NCI-H82 (cell line): Measurements from ENCODE around the gene SMTNL1.

Experiments used
- DNase-seq: peaks from one replicate; lab custom pipeline; 2025; lab: John Stamatoyannopoulos, UW

The SMTNL1 gene

GRCh38 chr11:57536947-57537619, at the start of gene SMTNL1:
TSS of gene SMTNL1 (plus strand) at chr11:57537595. CDS start at chr11:57542643, 5,048 bp downstream.
- DNase-seq = peak; percentile 60

GRCh38 chr11:57487920-57488659, 49.3 kb upstream of the SMTNL1 start:
- no peak for DNase-seq

- no peak for DNase-seq
Measured at GRCh38 chr11:57490456-57491248, 46.7 kb upstream of the SMTNL1 start.

GRCh38 chr11:57491371-57492061, 45.9 kb upstream of the SMTNL1 start:
- peak; percentile 59 for DNase-seq

GRCh38 chr11:57493507-57494503, 43.6 kb upstream of the SMTNL1 start:
- DNase-seq = peak; percentile 79

- peak; percentile 76 for DNase-seq
Measured at GRCh38 chr11:57496109-57496820, 41.1 kb upstream of the SMTNL1 start.

GRCh38 chr11:57497303-57498247, 39.8 kb upstream of the SMTNL1 start:
- no peak for DNase-seq

- DNase-seq = no peak
Measured at GRCh38 chr11:57498540-57498939, 38.9 kb upstream of the SMTNL1 start.

- DNase-seq = peak; percentile 97
Measured at GRCh38 chr11:57499413-57499982, 37.9 kb upstream of the SMTNL1 start.

GRCh38 chr11:57499983-57500461, 37.4 kb upstream of the SMTNL1 start:
- no peak for DNase-seq

- DNase-seq = no peak
Measured at GRCh38 chr11:57500515-57500914, 36.9 kb upstream of the SMTNL1 start.

GRCh38 chr11:57500926-57501325, 36.5 kb upstream of the SMTNL1 start:
- DNase-seq = no peak

GRCh38 chr11:57501953-57502352, 35.4 kb upstream of the SMTNL1 start:
- no peak for DNase-seq

- no peak for DNase-seq
Measured at GRCh38 chr11:57502376-57502775, 35.0 kb upstream of the SMTNL1 start.

- DNase-seq = no peak
Measured at GRCh38 chr11:57502870-57503269, 34.5 kb upstream of the SMTNL1 start.

- no peak for DNase-seq
Measured at GRCh38 chr11:57504511-57504910, 32.9 kb upstream of the SMTNL1 start.

GRCh38 chr11:57506522-57506921, 30.9 kb upstream of the SMTNL1 start:
- no peak for DNase-seq

- no peak for DNase-seq
Measured at GRCh38 chr11:57508341-57509170, 28.8 kb upstream of the SMTNL1 start.
